Activated CD4-positive, alpha-beta T cell treated with anti-CD3 and anti-CD28 coated beads, Interleukin-2, Interleukin-4, amounts not matched to agents 100 ng/mL and 50 ng/mL, durations not matched to agents 16 hours and 8 hours (primary cell): Measurements from ENCODE around the gene ATCAY.

Experiments used
- DNase-seq: peaks from one replicate; pipeline ENCODE4 v3.0.0-alpha.2; 2020; ENCODE audit warnings: low spot score

Gene ATCAY, protein sequence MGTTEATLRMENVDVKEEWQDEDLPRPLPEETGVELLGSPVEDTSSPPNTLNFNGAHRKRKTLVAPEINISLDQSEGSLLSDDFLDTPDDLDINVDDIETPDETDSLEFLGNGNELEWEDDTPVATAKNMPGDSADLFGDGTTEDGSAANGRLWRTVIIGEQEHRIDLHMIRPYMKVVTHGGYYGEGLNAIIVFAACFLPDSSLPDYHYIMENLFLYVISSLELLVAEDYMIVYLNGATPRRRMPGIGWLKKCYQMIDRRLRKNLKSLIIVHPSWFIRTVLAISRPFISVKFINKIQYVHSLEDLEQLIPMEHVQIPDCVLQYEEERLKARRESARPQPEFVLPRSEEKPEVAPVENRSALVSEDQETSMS

DNA sequence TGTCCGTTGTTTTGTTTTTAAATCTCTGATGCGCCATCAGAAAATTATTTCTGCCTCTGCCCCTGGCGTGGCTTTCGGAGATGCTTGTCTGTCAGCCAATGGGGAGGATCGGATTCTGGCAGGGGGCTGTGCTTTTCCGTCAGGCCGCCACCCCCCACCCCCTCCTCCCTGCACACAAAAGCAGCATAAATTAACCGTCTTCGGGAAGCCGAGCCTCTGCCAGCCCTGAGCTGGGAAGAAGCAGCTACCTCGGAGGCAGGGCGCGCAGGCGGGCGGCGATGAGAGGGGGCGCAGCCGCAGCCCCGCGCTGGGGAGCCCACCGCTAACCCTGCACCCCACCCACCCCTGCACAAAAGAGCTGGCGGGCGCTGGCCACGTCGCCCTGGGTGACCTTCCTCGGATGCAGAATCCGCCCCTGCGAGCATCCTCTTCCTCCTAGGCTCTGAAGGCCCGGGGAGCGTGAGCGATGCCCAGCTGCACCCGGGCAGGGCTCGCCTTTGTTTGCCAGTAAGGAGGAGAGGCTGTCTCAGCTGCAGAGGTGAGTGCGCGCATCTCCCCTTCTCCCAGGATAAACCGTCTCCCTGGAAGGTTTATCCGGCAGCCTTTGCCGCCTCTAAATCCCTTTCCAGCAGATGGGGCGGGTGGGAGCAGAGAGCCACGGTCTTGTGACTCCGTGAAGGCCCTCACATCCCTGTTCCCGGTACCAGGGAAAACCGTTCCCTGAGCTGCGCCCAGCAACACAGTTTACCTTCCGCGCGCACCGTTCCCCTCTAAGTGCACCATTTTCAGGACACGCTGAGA, at the start of gene ATCAY:
ATCAY (plus strand) TSS at position 215 of the 801 bp plus-strand sequence. CDS start 5,083 bp downstream, outside the sequence.
- DNase-seq, result no peak

DNA sequence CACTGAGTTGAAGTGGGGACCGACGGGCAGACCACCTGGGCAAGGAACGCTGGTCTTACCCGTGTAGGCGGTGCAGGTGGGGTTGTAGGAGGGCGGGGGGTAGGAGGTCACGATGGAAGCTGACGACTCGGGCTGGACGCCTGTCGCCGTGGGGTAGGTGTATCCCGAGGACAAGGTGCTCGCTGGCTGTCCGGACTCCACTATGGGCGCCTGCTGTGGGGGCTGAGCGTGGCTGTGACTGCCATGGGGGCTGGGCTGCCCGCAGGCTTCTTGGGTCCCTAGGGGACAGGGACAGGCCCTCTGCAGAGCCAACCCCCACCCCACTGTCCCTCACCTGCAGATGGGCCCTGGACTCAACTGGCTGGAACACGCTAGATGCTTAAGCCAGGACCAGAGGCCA, 48.9 kb upstream of the ATCAY start:
- DNase-seq, result no peak

DNA sequence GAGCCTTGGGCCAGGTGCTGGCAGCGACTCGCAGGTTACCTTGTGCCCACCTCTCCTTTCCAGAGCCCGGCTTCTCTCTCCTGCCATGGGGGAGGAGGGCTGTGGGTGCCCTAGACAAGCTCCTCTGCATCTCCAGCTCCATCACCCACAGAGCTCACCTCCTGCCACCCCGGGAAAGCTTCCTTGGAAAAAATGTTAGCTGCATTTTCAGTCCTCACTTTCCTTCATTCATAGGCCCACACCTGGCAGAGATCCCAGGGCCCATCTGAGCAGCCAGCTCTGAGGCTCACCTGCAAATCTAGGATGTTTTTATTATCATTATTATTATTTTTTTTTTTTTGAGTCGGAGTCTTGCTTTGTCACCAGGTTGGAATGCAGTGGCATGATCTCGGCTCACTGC, 48.5 kb upstream of the ATCAY start:
- no peak for DNase-seq

DNA sequence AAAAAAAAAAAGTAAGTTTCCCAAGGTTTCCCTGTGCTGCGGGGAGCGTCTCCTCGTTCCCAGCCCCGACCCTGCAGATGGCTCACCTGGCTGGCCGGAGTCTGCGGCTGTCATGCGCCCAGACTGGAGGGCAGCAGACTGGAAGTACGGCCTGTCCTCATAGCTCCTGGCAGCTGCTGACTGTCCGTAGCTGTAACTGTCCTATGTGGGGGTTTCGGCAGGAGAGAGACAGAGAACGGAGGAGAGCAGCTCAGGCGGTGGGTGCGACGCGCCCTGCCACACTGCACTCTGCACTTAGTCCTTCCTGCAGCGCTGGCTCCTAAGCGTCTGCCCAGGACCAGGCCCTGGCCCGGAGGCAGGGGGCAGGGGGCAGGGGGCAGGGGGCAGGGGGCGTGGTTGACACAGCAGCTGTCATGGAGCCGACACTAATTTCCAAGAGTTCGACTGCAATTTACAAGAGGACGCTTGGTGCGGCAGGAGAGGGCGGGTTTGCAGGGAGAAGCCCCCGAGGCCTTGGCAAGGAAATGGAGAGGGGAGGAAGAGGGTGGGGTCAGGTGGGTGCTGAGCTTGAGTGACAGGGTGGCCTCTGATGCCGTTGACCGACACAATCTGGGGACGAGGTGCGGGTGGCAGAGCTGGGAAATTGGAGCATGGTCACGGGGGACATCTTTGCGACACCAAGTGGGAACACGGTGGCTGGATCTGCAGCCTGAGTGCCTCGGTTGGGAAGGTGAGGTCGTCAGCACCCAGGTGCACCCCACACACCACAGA, 46.7 kb upstream of the ATCAY start:
- DNase-seq, result no peak

DNA sequence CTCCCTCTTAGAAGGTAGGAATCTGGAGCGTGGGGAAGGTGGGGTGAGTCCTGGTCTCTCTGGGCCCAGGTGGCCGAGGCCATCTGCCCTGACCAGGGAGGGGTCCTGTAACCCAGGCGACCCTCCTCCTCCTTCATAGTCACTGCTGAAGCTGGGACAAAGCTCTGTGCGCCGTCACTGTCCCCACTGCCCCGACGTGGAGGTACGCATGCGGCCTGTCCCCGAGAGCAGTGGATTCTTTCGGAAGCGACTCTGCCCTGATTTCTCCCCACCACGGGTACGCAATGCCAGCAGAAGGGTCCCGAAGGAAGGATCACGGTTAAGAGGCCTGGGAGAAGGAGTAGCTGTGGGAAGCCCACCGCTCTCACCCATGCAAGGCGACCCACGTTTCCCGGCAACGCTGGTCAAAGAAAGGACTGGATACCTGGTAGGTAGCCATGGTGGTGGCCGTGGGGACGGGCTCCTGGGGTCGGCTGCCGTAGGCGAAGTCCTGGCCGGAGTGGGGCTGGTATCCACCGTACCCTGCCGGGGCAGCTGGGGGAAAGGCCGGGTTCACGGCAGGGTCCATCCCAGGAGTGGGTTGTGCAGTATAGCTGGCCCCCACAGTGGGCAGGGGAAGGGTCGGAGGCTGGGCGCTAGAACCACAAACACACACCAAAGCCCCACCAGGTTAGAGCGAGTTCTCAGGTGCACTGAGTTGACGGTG, 46.0 kb upstream of the ATCAY start:
- no peak for DNase-seq

DNA sequence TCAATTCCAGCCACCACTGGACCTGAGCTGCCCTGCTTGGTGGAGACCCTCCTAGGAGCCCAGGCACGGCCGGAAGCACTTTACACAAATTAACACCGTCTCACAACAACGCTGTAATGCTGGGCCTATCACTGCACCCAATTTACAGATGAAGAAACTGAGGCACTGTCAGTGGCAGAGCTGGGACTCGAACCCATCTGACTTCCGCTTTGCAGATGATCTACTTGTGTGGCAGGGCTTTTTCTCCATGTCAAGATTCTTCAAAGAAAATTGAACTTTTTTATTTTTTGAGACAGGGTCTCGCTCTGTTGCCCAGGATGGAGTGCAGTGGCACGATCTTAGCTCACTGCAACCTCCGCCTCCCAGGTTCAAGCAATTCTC, 45.4 kb upstream of the ATCAY start:
- DNase-seq, result no peak

DNA sequence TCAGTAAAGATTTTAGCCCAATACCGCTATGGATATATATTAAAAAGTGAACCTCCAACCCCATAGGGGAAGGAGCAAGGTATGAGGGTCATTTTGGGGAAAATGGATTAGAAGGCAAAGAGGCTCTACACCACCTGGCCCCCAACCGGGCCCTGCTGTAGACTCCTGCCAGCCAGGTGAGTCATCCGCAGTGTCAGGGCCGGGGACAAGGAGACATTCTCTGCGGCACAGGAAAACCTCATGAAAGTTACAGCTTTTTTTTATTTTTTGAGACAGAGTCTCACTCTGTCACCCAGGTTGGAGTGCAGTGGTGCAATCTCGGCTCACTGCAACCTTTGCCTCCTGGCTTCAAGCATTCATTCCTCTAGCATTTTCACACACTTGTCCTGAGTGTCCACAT, 43.6 kb upstream of the ATCAY start:
- DNase-seq, result no peak

DNA sequence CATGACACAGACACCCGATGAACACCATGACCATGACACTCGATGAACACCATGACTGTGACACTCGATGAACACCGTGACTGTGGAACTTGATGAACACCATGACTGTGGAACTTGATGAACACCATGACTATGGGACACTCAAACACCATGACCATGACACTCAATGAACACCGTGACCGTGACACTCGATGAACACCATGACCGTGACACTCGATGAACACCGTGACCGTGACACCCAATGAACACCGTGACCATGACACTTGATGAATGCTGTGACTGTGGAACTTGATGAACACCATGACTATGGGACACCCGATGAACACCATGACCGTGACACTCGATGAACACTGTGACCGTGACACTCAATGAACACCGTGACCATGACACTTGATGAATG, 43.2 kb upstream of the ATCAY start:
- no peak for DNase-seq

DNA sequence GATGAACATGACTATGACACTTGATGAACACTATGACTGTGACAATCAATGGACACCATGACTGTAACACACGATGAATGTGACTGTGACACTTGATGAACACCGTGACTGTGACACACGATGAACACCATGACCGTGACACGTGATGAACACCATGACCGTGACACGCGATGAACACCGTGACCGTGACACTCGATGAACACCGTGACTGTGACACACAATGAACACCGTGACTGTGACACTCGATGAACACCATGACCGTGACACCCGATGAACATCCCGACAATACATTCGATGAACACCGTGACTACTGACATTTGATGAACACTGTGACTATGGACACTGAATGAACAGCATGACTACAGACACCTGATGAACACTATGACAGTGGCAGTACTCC, 42.6 kb upstream of the ATCAY start:
- no peak for DNase-seq

DNA sequence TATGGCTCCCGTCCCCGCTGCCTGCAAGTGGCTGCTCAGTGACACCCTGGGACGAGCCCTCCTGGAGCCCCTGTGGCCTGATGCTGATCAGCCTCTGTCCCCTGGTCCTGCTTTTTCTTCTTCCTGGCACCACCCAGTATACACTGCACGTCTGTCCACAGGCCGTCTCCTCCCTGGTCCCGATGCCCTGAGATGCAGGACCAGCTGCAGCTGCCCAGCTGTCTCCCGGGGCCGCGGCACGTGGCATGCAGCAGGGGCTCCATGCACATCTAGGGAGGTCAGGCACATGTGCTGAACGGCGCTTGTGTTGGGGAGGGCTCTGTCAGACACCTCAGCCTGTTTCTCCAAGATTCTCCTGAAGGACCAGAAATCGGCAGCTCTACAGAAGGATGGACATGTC, 41.8 kb upstream of the ATCAY start:
- DNase-seq, result no peak

DNA sequence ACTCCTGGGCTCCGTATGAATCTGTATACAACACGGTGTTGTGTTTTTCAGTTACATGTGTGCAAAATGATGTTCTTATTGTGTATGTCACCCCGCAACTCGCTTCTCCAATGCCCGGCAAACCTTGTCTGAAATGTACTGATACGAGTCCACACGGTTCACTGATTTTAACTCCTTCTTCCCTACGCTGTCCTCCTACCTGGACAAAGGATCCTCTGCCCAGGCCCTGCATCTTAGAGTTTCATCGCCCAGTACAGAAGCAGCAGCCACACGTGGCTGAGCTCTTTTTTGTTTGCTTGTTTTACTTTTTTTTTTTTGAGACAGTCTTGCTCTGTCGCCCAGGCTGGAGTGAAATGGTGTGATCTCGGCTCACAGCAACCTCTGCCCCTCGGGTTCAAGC, 40.5 kb upstream of the ATCAY start:
- no peak for DNase-seq

DNA sequence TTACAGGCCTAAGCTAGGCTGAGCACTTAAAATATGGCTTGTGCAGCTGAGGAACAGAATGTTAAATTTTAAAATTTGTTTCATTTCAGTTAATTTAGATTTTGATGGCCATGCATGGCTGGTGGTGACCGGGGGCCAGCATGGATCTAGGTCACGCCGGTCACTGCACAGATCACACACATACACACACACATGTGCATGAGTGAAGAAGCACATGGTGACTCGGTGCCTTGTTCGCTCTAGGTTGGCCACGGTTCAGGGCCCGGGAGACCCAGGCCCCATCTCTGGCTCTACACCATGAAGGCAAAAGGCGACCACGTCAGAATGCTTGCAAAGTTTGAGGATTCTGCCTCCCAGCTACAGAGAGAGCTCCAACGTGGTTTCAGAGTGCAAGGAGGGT, 39.7 kb upstream of the ATCAY start:
- DNase-seq, result no peak

DNA sequence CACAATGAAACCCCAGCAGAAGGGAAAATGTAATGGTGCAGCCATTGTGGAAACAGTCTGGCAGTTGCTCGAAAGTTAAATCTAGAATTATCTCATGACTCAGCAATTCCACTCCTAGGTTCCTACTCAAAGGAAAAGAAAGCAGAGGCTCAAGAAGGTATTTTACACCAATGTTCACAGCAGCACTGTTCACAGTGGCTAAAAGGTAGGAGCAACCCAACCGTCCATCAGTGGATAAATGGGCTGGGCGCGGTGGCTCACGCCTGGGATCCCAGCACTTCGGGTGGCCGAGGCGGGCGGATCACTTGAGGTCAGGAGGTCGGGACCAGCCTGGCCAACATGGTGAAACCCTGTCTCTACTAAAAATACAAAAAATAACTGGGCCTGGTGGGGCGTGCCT, 37.5 kb upstream of the ATCAY start:
- DNase-seq, result no peak

DNA sequence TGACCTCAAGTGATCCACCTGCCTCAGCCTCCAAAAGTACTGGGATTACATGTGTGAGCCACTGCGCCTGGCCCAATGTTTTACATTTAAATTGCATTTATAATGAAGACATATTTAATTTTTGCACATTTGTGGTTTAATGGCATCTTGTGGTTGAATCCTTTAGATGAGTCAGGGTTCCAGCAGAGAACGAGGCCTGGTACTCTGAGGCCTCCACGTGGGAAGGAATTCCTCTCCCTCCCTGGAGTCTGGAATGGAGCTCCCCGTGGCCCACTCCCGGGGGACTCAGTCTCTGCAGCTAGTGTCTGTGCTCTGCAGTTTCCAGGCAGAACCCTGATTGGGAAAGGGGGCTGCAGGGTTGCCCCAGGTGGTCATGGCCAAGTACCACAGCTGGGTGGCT, 35.9 kb upstream of the ATCAY start:
- no peak for DNase-seq

DNA sequence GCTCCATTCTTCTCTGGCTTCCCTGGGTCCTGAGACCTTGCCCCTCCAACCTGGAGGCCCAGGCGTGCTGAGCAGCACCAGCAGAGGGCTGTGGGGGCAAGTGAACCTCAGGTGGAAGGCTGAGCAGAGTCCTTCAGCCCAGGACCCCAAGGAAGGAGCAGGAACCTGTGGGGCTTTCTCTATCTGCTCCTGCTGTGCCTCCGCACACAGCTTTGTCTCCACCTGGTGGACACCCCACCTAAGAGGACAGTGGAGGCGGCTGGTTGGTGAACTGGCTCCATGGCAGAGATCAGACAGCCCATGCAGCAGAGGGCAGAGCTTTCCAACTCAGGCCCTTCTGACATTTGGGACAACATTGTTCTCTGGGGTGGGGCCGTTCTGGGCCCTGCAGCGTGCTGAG, 31.4 kb upstream of the ATCAY start:
- no peak for DNase-seq

DNA sequence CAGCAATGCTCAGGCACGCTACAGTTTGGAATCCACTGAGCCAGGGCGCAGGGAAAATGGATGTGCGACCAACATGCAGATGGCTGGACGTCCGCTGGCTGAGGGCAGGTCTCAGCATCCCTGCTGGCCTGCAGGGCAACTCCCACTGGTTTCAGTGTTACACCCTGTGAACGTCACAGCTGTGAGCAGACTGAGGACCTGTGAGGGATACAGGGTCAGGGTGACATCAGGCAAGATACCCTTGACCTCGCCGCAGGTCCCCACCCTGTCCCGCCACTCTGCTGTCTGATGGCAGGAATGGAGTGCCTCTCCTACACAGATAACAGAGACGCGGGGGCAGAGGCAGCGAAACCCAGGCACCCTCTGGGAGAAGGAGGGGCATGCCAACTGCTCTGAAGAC, 30.7 kb upstream of the ATCAY start:
- DNase-seq, result no peak

DNA sequence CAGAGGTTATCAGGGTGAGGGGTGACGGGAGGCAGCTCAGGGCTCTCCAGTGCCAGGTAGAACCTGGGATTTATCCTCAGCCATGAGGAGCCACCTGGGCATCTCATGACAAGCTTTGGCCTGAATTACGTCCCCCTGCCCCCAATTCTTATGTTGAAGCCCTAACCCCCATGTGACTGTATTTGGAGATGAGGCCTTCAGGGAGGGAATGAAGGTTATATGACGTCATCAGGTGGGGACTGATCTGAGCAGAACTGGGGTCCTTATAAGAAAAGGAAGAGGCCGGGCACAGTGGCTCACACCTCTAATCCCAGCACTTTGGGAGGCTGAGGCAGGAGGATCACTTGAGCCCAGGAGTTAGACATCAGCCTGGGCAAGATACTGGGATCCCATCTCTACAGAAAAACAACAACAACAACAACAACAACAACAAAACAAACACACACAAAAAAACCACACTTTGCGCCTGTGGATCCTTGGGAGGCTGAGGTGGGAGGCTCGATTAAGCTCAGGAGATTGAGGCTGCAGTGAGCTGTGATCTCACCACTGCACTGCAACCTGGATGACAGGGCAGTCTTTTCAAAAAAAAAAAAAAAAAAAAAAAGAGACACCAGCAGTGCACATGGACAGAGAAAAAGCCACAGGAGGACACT, 30.0 kb upstream of the ATCAY start:
- no peak for DNase-seq

DNA sequence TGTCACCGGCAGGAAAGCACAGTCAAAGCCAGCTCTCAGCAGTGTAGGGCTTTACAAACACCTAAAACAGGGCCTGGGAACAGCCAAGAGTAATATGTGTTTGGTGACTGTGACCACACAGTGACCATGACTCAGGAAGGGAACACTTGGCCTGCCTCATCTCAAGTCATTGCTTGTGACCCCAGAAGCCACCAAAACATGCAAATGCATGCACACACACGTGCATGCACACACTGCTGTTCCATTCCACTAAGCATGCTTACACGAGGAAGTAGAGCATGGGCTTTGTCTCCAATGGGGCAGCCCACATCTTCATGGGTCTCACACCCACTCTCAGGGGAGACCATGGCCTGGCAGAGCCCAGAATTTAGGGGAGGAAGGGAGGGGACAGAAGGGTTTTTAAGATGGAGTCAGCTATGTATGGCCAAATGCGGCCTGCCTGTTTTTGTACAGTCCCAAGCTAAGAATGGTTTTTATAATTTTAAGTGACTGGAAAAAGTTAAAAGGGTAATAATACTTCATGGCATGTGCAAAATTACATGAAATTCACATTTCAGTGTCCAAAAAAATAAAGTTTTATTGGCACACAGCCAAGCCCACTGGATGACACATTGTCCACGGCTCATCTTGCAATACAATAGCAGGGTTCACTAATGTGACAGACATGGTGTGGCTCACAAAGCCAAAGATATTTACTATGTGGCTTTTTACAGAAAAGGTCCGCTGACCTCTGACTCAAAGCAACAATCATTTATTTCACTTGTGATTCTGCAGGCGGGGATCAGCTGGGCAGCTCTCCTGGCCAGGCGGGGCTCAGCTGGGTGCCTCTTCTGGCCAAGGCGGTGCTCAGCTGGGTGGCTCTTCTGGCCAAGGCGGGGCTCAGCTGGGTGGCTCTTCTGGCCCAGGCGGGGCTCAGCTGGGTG, 29.0 kb upstream of the ATCAY start:
- no peak for DNase-seq

DNA sequence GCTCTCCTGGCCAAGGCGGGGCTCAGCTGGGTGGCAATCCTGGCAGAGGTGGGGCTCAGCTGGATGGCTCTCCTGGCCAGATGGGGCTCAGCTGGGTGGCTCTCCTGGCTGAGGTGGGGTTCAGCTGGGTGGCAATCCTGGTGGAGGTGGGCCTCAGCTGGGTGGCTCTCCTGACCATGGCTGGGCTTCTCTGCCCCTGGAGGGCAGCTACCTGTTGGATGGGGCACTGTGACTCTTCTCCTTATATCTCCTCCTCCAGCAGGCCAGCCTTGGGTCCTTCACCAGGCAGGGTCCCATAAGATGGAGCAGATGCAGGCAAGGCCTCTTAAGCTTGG, 28.3 kb upstream of the ATCAY start:
- no peak for DNase-seq

DNA sequence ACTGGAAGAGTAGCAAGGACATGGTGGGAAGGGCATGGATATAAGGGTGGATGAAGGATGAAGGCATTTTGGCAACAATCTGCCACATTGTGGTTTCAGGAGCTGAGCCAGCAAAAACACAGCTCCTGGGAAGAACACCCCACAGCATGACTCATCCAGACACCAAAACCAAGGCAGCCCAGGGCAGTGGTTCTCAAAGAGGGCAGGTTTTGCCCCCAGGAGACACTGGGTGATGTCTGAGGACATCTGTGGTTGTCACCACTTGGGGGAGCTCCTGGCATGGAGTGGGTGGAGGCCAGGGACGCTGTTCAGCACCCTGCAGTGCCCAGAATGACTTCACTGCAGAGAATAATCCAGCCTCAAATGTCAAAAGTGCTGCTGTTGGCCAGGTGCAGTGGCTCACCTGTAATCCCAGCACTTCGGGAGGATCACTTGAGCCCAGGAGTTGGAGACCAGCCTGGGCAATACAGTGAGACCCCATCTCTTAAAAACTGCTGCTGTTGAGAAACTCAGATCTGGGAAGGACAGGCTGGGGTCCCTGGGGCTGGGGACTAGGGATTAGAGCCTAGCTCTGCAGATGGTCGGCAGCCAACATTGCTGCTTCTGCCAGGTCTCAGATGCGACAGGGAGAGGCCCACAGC, 27.8 kb upstream of the ATCAY start:
- no peak for DNase-seq
